K562 (cell line): ENCODE results near the gene ARF1. TPM values are rescaled to one million over a fixed set of nuclear protein-coding genes. Genes with fewer than 3 reads are reported as not detected.

Experiments used
- ATAC-seq: fragments of 200-7000 bp; cut with Tn5 transposase; 3 replicates; pipeline ENCODE4 v1.9.1; 2020; ENCODE audit warnings: moderate library complexity
- BruUV-seq: library from RNA; stranded (reverse); fragments of 400-500 nt; replicated peaks from 2 replicates; lab custom pipeline; 2021; lab: Mats Ljungman, UMichigan
- CTCF ChIA-PET: fragments of 300-600 bp; formaldehyde crosslinking; extraction: SDS; loops from one replicate; lab custom pipeline; 2021; ENCODE audit warnings: low intra/inter-chr PET ratio; lab: Yijun Ruan, JAX
- POLR2A ChIA-PET: fragments of 300-600, 350-650 bp; sonication (Branson Sonifier 250); formaldehyde crosslinking; extraction: SDS; loops from one replicate; lab custom pipeline; 2021; ENCODE audit warnings: antibody characterized with exemption, inconsistent platforms; lab: Yijun Ruan, JAX
- DNase-seq, 4 experiments: peaks; one replicate each; pipeline versions ENCODE4 v3.0.0 to v3.0.0-alpha.2; 2011 to 2018; ENCODE audit warnings: low spot score in 3 of 4, mixed read lengths in 3 of 4; ENCODE audit errors: extremely low read depth in 1 of 4
- FAIRE-seq: peaks from 2 replicates; lab custom pipeline; 2011; peaks lifted over from hg19 to GRCh38; lab: Jason Lieb, UNC
- H2AFZ ChIP-seq: 2 replicates; pipeline ENCODE4 v1.6.0; 2011; ENCODE audit warnings: low read depth, low read length, control low read depth, inconsistent platforms
- H3K27ac ChIP-seq: fragments of 200-600 bp; 3 replicates; pipeline ENCODE4 v1.8.0; 2011; ENCODE audit warnings: low read depth, mild to moderate bottlenecking, control low read depth, inconsistent platforms, low read length, moderate library complexity, mixed read lengths; ENCODE audit errors: extremely low read depth
- H3K27me3 ChIP-seq, 2 experiments: fragments of 300-600 bp in 1 of 2; 2 replicates in 1 of 2; 3 replicates in 1 of 2; pipeline versions ENCODE4 v1.6.0 to v1.8.0; 2011; ENCODE audit warnings: inconsistent platforms in 2 of 2, low read length in 2 of 2, mild to moderate bottlenecking in 1 of 2, mixed read lengths in 1 of 2, moderate library complexity in 1 of 2; ENCODE audit not compliant: control insufficient read depth in 2 of 2, insufficient read depth in 2 of 2
- H3K36me3 ChIP-seq: fragments of 300-600 bp; 3 replicates; pipeline ENCODE4 v1.8.0; 2011; ENCODE audit warnings: mild to moderate bottlenecking, low read length, inconsistent platforms; ENCODE audit not compliant: control insufficient read depth, insufficient read depth
- H3K4me1 ChIP-seq, 2 experiments: fragments of 200-600 bp in 1 of 2; replicated peaks in 1 of 2; 2 replicates in 1 of 2; 3 replicates in 1 of 2; pipeline versions ENCODE4 v1.5.1 to v1.8.0; 2011; ENCODE audit warnings: inconsistent platforms in 2 of 2, low read length in 2 of 2, mild to moderate bottlenecking in 1 of 2, mixed read lengths in 1 of 2, moderate library complexity in 1 of 2; ENCODE audit not compliant: control insufficient read depth in 2 of 2, insufficient read depth in 2 of 2
- H3K4me2 ChIP-seq: 2 replicates; pipeline ENCODE4 v1.6.1; 2011; ENCODE audit warnings: low read length, control low read depth, inconsistent platforms, mixed read lengths; ENCODE audit not compliant: insufficient read depth
- H3K4me3 ChIP-seq: fragments of 200-600 bp; sonication (generic), shearing (Covaris generic); 2 replicates; pipeline ENCODE4 v1.5.1; 2016; ENCODE audit warnings: control low read depth, inconsistent platforms
- H3K79me2 ChIP-seq: fragments of 200-600 bp; 3 replicates; pipeline ENCODE4 v1.8.0; 2011; ENCODE audit warnings: low read length, inconsistent platforms; ENCODE audit not compliant: control insufficient read depth, insufficient read depth
- H3K9ac ChIP-seq, 2 experiments: 2 replicates each; pipeline versions ENCODE4 v1.6.0 to v1.6.1; 2011; ENCODE audit warnings: low read depth in 2 of 2, low read length in 2 of 2, control low read depth in 1 of 2, inconsistent platforms in 1 of 2, mild to moderate bottlenecking in 1 of 2, mixed read lengths in 1 of 2; ENCODE audit not compliant: insufficient read depth in 1 of 2
- H3K9me1 ChIP-seq: one replicate; pipeline ENCODE4 v1.6.0; 2011; ENCODE audit warnings: inconsistent platforms, mild to moderate bottlenecking, low read length, moderate library complexity; ENCODE audit not compliant: control insufficient read depth, insufficient read depth
- H3K9me3 ChIP-seq: replicated peaks from 2 replicates; pipeline ENCODE4 v1.5.1; 2011; ENCODE audit warnings: low read depth, low read length, inconsistent platforms; ENCODE audit not compliant: control insufficient read depth, insufficient read depth
- H4K20me1 ChIP-seq: replicated peaks from 2 replicates; pipeline ENCODE4 v1.6.1; 2011; ENCODE audit warnings: low read length, inconsistent platforms, mixed read lengths; ENCODE audit not compliant: control insufficient read depth, insufficient read depth
- EWSR1 ChIP-seq: fragments of 450-650 bp; IDR thresholded peaks from 2 replicates; pipeline ENCODE4 v1.6.1; 2018; ENCODE audit warnings: borderline replicate concordance, mild to moderate bottlenecking, low read depth, moderate library complexity; ENCODE audit not compliant: partially characterized antibody
- HMGN3 ChIP-seq: IDR thresholded peaks from 2 replicates; pipeline ENCODE4 v1.6.1; 2011; ENCODE audit warnings: borderline replicate concordance, low read depth, mild to moderate bottlenecking, mixed read lengths, low read length; ENCODE audit not compliant: insufficient read length; ENCODE audit errors: extremely low read depth
- RBM25 ChIP-seq: fragments of 200-400 bp; formaldehyde crosslinking; IDR thresholded peaks from 2 replicates; pipeline ENCODE4 v1.6.1; 2018; ENCODE audit warnings: low read length, low read depth, moderate library complexity; ENCODE audit not compliant: severe bottlenecking
- WGBS: fragments of 100-300 bp; shearing (Covaris generic); methylation state at CpG from one replicate; pipeline ENCODE4 v1.1.6; 2016; ENCODE audit warnings: low coverage, mixed read lengths; ENCODE audit not compliant: insufficient coverage; ENCODE audit errors: missing lambda C conversion rate; 5-methylcytosine and 5-hydroxymethylcytosine counted together
- in situ Hi-C: fragments of 300-500 bp; cut with MboI; formaldehyde crosslinking; loops from 4 replicates; pipeline ENCODE4 v1.15.0; 2018; ENCODE audit warnings: inconsistent platforms, mixed read lengths
- intact Hi-C: fragments of 100-400 bp; cut with micrococcal nuclease; formaldehyde crosslinking; loops from 2 replicates; pipeline ENCODE4 v1.14.2; 2022
- polyA plus RNA-seq, 8 experiments: library from polyadenylated mRNA; depleted of rRNA in 4 of 8; stranded (reverse) in 5 of 8; unstranded in 3 of 8; fragments of >200 nt; fragmentation: Nextera tagmentation in 2 of 8; fragmentation: Illumina TruSeq in 1 of 8; extraction: Ambion mirVana in 2 of 8; extraction: Trizol in 1 of 8; gene quantifications; 2 replicates each; pipeline versions ENCODE4 v1.2.1 to v1.2.3, GENCODE V29; 2011 to 2014; ENCODE audit warnings: inconsistent platforms in 1 of 8, missing spikeins in 1 of 8
- total RNA-seq, 7 experiments: library from RNA; depleted of rRNA in 6 of 7; stranded (reverse); fragments of >200 nt in 6 of 7; fragmentation: Illumina TruSeq in 2 of 7; extraction: Trizol in 2 of 7; gene quantifications; 2 replicates each; pipeline versions ENCODE4 v1.2.1 to v1.2.3, GENCODE V29; 2011 to 2021; ENCODE audit warnings: low replicate concordance in 1 of 7

ARF1 gene
- total and polyA plus RNA-seq, 9 of the 15 experiments (the other 6 are each of a cell fraction or from before 2014, with no cell fraction given) = 69.8 to 593 (median 325) TPM

DNA sequence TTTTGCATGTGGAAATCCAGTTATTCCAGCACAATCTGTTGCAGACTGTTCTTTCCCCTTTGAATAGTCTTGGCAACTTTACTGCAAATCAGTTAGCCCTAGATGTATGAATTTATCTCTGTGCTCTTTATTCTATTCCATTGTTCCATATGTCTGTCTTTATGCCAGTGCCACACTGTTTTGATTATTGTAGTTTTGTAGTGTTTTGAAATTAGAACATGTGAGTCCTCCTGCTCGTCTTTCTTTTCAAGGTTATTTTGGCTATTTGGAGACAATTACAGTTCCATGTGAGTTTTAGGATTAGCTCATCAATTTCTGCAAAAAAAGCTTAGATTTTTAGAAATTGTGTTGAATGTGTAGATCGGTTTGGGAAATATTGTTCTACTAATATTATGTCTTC, 49.1 kb upstream of the ARF1 start:
- Histone ChIP-seq H3K9me3 (no peaks in the 10 kb centered on the region), H3K4me3 (no peak overlapping the region), H3K9me1 (no peaks in the 10 kb centered on the region), H4K20me1 (peaks cover 6% of the 10 kb centered on the region; the same call in 1 of the 2 replicates), H3K79me2 (no peaks in the 10 kb centered on the region), H3K36me3 (no peaks in the 10 kb centered on the region), H3K4me2 (no peak overlapping the region), H2AFZ (no peak overlapping the region), H3K27me3 (peaks cover 26 to 66% of the 10 kb centered on the region in 2 experiments), H3K4me1 (peaks cover 0 to 22% of the 10 kb centered on the region in 2 experiments; a peak in 2 of 5 replicates), H3K9ac (no peak overlapping the region), H3K27ac (no peak overlapping the region)
- ATAC-seq (no peak), DNase-seq (no peak), FAIRE-seq (peak; percentile 19)
- intact Hi-C loops = no loop called here
- ChIA-PET POLR2A (interaction anchor here (0.7 kb wide), 1 partner anchor 1360 kb away, joined by 3 read pairs; no protein-coding TSS in a partner anchor), CTCF (no interaction called here)
- WGBS = 0% methylated on average over 2 of the region's 2 CpGs
- no TSS peak for BruUV-seq
- in situ Hi-C loops = no loop called here
- TF ChIP-seq EWSR1 = no peak
- peak; percentile 10 for TF ChIP-seq RBM25
- TF ChIP-seq HMGN3 = no peak
